GM18502 (cell line): Measurements from ENCODE around the gene TJP2.
A peak's percentile ranks its signal among the peaks of the same experiment; 100 is the strongest.
"Not testable (repeated sequence)": the region's sequence is repeated elsewhere in the genome, so short reads cannot be mapped to it uniquely, and the experiment has no call there.

Source experiments
- ATAC-seq: cut with Tn5 transposase; IDR thresholded peaks from one replicate; pipeline ENCODE4 v1.9.1; 2021; ENCODE audit warnings: mild to moderate bottlenecking; ENCODE audit not compliant: unreplicated experiment, poor library complexity

TJP2 gene

DNA sequence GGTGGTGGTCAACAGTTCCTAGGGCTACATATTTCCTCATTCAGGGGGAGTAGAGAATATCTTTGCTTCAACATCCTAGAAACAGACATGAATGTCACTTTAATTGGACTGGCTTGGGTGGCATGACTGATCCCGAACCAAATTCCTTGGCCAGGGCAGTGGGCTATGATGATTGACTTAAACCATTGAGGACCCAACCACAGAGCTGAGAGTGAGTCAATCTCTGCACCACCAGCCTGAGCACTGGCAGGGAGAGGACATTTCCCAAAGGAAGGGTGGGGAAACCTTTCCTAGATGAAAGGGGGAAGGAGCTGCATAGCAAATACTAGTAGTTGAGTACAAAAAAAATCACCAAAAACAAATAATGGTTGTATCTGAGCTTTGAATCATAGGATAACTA is 98.1 kb downstream of the TJP2 start:
- no peak for ATAC-seq

DNA sequence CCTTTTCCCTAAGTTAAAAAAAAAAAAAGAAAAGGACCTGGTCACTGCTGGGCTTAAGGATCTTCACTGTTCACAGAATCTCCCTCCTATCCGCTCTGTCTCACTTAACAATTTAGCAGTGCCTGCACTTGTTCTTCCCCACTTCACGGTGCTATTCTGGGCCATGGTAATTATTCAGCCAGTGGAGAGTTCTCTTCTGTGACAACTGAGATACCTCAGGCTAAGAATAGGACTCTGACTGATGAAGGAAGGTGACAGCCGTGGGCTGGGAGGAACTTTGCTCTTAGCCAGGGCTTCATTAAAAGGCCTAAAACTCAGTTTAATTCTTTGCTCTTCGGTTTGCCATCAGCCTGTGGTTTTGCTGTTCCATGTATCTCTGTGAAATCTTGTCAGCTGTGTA is 99.1 kb downstream of the TJP2 start:
- no peak for ATAC-seq

DNA sequence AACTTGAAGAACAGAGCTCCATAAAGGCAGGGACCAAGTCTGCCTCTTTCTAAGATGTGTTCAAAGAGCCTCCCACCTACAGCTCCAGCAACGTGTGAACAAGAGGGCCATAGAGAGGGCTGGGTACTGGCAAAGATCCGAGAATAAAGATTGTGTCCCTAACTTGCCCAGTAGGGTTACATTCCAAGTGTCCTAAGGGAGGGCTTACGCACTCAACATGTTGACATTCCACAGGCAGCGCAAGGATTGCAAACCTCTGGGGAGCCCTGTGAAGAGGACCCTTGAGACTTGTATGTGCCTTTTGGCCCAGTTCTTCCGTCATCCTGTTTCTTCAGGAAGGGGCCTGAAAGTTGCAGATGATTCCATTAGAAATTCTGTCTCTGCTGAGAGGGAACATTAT is 102.7 kb downstream of the TJP2 start:
- no peak for ATAC-seq

DNA sequence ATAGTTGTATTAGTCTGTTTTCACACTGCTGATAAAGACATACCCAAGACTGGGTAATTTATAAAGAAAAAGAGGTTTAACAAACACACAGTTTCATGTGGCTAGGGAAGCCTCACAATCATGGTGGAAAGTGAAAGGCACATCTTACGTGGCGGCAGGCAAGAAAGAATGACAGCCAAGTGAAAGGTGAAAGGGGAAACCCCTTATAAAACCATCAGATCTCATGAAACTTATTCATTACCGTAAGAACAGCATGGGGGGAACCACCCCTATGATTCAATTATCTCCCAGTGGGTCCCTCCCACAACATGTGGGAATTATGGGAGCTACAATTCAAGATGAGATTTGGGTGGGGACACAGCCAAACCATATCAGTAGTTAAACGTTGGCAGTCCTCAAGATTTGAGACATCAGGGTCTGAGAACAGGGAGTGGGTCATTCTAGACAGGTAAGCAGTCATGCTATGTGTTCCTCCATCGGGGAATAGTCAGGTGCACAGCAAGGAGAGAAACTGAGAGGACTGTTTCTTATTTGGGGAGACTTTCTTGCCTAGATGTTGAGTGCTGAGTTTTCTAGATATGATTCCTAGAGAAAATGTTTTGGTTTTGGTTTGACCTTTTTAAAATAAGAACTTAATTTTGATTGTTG is 105.1 kb downstream of the TJP2 start:
- peak; percentile 91 for ATAC-seq

DNA sequence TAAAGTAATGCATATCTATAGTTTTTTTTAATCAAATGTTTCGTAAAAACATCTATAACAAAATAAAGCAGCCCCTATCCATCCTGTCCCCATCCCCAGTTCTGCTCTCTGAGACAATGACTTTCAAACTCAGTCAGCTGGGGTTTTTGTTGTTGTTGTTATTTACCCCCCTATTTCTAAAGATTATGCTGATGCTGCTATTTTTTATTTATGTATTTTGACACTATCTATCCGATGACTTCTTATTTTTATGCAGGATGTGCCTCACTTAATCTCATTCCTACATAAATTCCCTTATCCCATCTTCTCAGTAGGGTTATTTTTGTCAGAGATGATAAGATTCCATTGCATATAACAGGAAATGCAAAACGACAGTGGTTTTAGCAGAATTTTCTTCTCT is 105.7 kb downstream of the TJP2 start:
- no peak for ATAC-seq

DNA sequence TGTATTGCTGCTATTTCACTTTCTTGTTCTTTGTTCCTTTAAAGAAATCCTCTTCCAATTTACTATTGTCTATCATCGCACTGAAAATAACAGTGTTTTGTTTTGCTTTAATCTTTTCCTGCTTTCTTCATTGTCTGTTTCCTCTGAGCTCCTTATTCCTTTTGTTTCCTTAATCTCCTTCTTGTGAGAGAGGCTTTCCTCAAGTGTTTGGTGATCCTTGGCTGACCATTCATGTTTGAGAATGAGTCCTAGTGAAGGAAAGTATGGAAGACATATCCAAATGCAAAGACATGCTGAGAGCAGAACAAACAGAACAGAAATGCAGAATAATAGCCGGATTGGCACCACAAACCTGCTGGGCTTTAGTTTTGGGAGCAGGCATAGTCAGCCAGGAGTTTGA is 108.9 kb downstream of the TJP2 start:
- no peak for ATAC-seq

DNA sequence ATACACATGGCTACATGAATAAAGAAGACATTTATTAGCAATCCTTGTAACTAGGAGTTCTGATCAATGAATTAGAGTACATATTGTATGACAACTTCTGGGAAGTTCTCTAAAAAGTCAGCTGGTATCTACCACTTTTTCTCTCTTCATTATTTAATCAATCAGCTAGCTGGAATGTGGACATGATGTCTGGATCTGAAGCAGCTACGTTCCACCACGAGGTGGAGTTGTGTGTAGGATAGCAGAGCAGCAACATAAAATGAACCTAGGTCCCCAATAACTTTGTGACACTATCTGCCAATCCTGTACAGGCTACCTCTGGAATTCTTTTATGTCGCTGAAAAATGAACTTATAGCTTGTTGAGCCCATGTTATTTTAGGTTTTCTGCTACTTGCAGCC is 118.0 kb downstream of the TJP2 start:
- ATAC-seq, result no peak

DNA sequence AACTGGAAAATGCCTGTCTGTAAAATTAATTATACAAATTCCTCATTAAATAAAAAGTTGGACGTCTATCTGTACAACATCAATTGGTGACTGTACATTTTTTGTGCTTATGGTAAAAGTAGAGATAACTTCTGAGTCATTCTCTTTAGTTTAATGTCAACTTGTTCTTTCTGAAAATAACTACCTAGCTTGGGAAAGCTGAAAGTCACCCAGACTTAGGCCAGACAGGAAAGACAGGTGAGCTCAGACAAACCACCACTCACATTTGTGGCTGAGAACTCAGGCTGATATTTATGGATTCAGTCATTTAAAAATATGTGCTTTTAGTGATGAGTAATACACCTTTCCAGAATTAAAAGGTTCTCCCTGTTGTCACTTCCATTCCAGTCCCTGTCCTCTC is 119.1 kb downstream of the TJP2 start:
- ATAC-seq, result no peak

DNA sequence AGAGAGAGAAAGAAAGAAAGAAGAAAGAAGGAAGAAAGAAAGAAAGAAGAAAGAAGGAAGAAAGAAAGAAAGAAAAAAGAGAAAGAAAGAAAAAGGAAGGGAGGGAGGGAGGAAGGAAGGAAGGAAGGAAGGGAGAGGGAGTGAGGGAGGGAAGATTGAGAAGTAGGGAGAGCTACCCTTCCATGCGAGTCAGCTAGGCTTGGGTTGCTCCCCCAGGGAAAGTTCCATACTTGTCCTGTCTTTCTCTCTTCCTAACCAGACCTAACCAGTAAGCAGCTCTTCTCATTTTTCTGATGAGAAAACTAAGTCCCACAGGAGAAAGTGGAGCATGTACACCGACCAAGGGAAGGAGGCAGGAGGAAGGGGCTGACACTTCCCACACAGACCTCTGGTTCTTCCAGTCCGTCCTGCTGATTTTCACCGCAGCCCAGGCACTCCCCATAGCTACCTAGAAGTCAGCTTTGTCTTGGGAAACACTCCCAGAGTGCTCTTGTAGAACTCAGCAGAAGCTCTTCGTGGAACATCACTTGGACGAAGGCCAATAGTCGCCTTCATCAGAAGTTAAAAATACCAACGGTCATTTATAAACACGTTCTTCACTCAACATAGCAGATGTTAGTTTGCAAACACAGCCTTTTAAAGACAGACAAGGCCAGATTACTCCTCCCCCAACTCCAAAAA is 121.9 kb downstream of the TJP2 start:
- no peak for ATAC-seq

DNA sequence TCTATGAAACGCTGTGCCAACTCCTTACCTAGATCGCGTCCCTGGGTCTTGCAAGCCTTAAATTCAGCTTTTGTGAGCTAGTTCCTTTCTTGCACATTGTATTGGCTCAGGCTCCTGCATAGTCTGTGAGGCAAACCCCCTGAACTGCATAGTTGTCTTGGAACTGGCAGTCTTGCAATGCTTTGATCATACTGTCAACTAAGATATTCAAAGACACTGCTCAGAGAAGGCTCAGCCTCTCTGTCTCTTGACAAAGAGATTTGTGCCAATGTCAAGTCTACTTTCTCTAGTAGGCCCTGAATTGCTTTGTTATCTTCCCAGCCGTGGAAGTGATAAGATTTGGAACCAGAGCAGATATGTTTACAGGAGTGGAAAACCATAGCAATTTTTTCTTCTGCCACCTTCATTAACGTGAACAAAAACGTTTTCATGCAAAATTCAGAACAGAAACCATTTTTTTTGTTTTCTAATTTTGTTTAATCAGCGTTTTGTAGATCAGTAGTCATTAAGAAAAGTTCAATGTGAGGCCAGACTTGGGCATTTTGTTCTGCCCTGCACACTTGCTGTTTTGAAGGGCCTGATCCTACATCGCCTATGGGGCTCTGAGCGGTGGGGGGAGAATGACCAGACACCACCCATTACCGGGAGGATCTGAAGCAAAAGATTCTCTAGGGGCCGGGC is 123.4 kb downstream of the TJP2 start:
- ATAC-seq, result no peak

DNA sequence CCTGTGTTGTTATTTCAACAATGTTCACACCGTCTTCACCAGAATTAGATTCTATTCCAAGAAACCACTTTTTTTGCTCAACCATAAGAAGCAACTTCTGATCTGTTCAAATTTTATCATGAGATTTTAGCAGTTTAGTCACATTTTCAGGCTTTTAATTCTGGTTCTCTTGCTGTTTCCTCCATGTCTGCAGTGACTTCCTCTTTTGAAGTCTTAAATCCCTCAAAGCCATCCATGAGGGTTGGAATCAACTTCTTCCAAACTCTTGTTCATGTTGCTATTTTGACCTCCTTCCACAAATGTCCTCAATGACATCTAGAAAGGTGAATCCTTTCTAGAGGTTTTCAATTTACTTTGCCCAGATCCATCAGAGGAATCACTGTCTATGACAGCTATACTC is 125.2 kb downstream of the TJP2 start:
- no peak for ATAC-seq

DNA sequence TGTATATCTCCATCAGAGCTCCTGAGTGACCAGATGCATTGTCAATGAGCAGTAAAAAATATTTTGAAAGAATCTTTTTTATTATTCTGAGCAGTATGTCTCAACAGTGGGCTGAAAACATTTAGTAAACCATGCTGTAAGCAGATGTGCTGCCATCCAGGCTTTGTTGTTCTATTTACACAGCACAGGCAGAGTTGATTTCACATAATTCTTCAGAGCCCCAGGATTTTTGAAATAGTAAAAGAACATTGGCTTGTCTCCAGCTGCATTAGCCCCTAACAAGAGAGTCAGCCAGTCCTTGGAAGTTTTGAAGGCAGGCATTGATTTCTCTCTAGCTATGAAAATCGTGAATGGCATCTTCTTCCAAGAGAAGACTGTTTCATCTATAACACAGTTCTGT is 125.7 kb downstream of the TJP2 start:
- ATAC-seq, result no peak

DNA sequence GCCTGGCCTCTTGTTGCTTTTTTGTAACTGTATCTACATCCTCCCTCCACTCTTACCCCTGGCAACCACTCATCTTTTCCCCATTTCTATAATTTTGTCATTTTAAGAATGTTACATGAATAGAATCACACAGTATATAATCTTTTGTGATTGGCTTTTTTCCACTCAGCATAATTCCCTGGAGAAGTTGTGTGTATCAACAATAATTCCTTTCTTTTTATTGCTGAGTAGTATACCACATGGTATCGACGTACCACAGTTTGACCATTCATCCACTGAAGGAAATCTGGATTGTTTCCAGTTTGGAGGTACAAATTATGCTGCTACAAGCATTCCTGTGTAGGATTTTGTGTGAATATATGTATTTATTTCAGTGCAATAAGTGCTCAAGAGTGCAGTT is 129.3 kb downstream of the TJP2 start:
- ATAC-seq, result no peak

DNA sequence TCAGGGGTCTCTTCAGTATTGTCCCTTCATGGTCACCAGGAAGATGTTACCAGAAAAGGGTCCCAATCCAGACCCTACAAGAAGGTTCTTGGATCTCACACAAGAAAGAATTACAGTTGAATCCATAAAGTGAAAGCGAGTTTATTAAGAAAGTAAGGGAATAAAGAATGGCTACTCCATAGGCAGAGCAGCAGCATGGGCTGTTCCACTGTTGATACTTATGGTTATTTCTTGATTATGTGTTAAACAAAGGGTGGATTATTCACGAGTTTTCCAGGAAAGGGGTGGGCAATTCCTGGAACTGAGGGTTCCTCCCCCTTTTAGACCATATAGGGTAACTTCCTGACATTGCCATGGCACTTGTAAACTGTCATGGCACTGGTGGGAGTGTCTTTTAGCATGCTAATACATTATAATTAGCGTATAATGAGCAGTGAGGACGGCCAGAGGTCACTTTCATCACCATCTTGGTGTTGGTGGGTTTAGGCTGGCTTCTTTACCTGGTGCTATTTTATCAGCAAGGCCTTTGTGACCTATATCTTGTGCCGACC is 132.9 kb downstream of the TJP2 start:
- not testable (repeated sequence) for ATAC-seq

DNA sequence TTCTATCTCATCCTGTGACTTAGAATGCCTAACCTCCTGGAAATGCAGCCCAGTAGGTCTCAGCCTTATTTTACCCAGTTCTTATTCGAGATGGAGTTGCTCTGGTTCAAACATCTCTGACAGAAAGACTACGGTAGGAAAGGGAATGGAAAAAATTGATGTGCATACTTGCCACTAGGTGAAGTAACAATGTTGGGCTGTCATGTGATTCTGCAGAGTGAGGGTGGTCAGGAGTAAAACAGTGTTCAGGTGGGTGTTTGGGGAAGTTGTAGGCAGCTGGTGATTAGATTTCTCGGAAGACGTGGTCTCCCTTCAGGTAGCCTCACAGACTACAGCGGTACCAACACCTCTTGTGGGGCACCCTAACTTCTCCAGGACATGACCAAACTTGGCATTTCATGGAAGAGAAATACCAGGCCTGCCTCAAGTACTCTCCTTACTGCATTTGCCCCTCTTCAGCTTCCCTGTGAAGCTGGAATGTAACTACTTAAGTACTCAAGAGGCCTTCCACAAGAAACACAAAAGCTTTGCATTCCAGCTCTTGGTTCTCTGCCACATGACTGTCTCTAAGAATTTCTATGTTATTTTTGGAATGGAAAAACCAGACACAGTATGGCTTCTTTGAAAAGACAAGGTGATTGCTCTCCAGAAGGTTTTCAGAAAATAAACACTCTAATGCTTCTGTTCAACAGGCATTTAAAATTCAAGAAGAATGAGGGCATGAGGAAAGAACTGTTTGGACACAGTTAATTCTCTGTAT is 133.5 kb downstream of the TJP2 start:
- no peak for ATAC-seq

DNA sequence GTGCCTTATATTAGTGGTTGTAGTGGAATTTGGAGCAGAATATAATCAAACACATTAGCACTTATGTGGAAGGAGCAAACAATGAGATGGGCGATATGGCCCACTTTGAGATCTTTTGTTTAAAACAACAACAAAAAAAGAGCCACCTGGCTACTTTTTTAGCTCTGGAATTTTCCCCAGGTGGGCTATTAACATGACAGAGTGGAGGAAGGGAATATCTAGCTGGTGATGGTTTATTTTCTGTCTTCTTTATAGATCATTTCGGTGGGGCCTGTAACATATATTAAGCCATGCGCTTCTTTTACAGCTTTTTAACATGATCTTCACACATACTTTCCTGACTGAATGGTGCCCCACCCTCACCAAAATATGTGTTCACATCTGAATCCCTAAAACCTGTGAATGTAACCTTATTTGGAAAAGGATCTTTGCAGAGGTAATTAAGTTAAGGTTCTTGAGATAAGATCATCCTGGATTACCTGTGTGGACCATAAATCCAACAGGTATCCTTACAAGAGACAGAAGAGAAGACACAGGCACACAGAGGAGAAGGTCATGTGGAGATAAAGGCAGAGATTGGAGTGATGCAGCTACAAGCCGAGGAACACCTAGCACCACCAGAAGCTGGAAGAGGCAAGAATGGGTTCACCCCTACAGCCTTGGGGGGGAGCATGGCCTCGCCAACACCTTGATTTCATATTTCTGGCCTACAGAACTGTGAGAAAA is 134.3 kb downstream of the TJP2 start:
- no peak for ATAC-seq

DNA sequence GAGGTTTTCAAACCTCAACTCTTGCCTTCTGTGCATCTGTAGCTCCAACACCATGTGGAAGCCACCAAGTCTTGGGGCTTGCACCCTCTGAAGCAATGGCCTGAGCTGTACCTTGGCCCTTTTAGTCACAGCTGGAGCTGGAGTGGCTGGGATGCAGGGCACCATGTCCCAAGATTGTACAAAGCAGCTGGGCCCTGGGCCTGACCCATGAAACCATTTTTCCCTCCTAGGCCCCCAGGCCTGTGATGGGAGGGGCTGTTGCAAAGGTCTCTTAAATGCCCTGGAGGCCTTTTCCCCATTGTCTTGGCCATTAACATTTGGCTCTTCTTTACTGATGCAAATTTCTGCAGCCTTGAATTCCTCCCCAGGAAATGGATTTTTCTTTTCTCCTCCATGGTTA is 139.1 kb downstream of the TJP2 start:
- ATAC-seq, result no peak

DNA sequence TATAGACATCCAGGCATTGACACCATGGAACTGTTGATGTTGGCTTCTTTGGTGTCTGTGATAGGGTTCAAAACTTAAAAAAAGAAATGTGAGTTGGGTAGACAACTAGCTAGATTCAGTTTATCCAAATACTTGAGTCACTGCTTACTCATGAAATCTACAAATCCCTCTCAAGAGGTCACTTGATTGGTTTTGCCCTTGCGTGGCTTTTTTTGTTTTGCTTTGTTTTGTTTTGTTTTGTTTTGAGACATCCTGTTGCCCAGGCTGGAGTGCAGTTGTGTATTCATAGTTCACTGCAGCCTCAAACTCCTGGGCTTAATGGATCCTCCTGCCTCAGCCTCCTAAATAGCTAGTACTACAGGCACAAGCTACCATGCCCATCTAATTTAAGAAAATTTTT is 140.5 kb downstream of the TJP2 start:
- ATAC-seq, result no peak

DNA sequence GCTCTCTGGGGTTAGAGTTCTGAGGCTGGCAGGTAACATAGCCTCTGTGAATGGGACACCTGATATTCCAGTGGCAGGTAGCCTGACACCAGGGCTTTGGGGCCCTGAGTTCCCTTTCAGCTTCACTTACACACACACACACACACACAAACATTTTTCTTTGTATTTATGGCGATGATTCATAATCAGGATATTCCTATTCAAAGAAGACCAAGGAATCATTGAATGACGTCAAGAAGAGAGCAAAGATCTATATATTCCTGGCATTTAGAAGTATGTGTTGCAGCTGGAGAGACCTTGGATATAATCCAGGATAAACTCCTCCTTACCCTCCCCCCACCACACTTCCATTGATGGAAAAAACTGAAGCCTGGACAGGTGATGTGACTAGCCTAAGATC is 143.0 kb downstream of the TJP2 start:
- ATAC-seq, result no peak

DNA sequence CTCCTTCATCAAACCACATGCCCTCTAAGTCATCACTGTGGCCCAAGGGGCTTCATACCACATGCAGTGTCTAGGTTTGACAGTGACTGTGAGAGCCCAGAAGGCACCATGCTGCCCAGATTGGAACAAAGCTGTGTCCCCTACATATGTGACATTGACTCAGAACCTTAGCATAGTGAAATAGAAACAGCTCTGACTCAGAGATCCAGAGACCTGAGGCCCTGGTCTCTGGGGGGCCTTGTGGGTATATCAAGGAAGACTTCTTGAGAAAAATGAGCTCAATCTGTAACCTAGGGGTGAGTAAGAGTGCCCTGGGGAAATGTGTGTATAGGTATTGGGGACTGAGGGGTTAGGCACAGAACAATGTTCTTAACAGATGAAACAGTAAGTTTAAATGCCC is 143.8 kb downstream of the TJP2 start:
- peak; percentile 87 for ATAC-seq
